HepG2 (cell line): Measurements from ENCODE around the gene HOMEZ. TPM values are rescaled to one million over a fixed set of nuclear protein-coding genes. Genes with fewer than 3 reads are reported as not detected.

Source experiments
- AKAP8 ChIP-seq: sonication (generic); formaldehyde crosslinking; IDR thresholded peaks from 2 replicates; pipeline ENCODE4 v1.5.1; 2020; ENCODE audit warnings: mild to moderate bottlenecking, missing genetic modification reagents
- KLF9 ChIP-seq: IDR thresholded peaks from 2 replicates; pipeline ENCODE4 v1.6.1; 2016; ENCODE audit warnings: low read depth
- POLR2A ChIP-seq, 2 experiments: IDR thresholded peaks; 2 replicates each; pipeline ENCODE4 v1.6.1; 2011; ENCODE audit warnings: low read depth in 2 of 2, low read length in 2 of 2, mild to moderate bottlenecking in 1 of 2, moderate library complexity in 1 of 2; ENCODE audit not compliant: insufficient read depth in 1 of 2
- RFX3 ChIP-seq: IDR thresholded peaks from 2 replicates; pipeline ENCODE4 v1.6.1; 2016; ENCODE audit warnings: missing biosample characterization, missing genetic modification reagents
- SMYD3 ChIP-seq: sonication (generic); formaldehyde crosslinking; IDR thresholded peaks from 2 replicates; pipeline ENCODE4 v1.8.1; 2023; ENCODE audit warnings: mild to moderate bottlenecking, missing genetic modification reagents
- TAF15 ChIP-seq: fragments of 200-400 bp; formaldehyde crosslinking; IDR thresholded peaks from one replicate; pipeline ENCODE4 v1.6.1; 2018; ENCODE audit warnings: mild to moderate bottlenecking, low read depth, low read length; ENCODE audit not compliant: poor library complexity, severe bottlenecking
- ZBED4 ChIP-seq: sonication (generic); formaldehyde crosslinking; IDR thresholded peaks from 2 replicates; pipeline ENCODE4 v1.4.0; 2020; ENCODE audit warnings: missing genetic modification reagents, borderline replicate concordance
- ZBTB40 ChIP-seq, 2 experiments: fragments of 450-650 bp in 1 of 2; sonication (generic) in 1 of 2; formaldehyde crosslinking in 1 of 2; IDR thresholded peaks; 2 replicates each; pipeline versions ENCODE4 v1.6.1 to v1.8.0; 2016 to 2022; ENCODE audit warnings: antibody characterized with exemption in 1 of 2, mild to moderate bottlenecking in 1 of 2, missing genetic modification reagents in 1 of 2
- ZNF546 ChIP-seq: sonication (generic); formaldehyde crosslinking; conservative IDR thresholded peaks from 2 replicates; pipeline ENCODE4 v1.8.1; 2023; ENCODE audit warnings: mild to moderate bottlenecking, missing genetic modification reagents
- ZNF552 ChIP-seq: sonication (generic); formaldehyde crosslinking; IDR thresholded peaks from 2 replicates; pipeline ENCODE4 v1.9.0; 2022; ENCODE audit warnings: missing genetic modification reagents, mild to moderate bottlenecking, borderline replicate concordance
- ZSCAN25 ChIP-seq: sonication (generic); formaldehyde crosslinking; IDR thresholded peaks from 2 replicates; pipeline ENCODE4 v1.8.0; 2022; ENCODE audit warnings: mild to moderate bottlenecking, missing genetic modification reagents
- polyA plus RNA-seq, 8 experiments: library from polyadenylated mRNA; depleted of rRNA in 3 of 8; stranded (reverse) in 7 of 8; unstranded in 1 of 8; fragments of >200 nt; fragmentation: Illumina TruSeq in 4 of 8; extraction: Trizol in 4 of 8; gene quantifications; 2 replicates each; pipeline versions ENCODE4 v1.2.1 to v1.2.3, GENCODE V29; 2011 to 2016; ENCODE audit warnings: low read depth in 4 of 8, missing spikeins in 1 of 8, mixed read lengths in 1 of 8; ENCODE audit not compliant: insufficient read depth in 1 of 8
- total RNA-seq, 5 experiments: library from RNA; depleted of rRNA; stranded (reverse); fragments of >200 nt; fragmentation: Illumina TruSeq; extraction: Trizol; gene quantifications; 2 replicates each; pipeline ENCODE4 v1.2.3, GENCODE V29; 2016; ENCODE audit warnings: low read depth in 1 of 5

HOMEZ gene
- total and polyA plus RNA-seq, 2 of the 13 experiments (the other 11 are each of a cell fraction or from before 2014, with no cell fraction given): 14.5 to 31.8 TPM

GRCh38 chr14:23307687-23308644, 22.0 kb upstream of the HOMEZ start (continued):
- TF ChIP-seq ZBTB40 (IDR thresholded peaks at IDR 0.05) (no peak), ZBTB40 (CRISPR knock-in tag; IDR thresholded peaks at IDR 0.05) (no peak), ZNF552 (no peak), ZSCAN25 (CRISPR knock-in tag) (no peak), KLF9 (CRISPR knock-in tag) (no peak), RFX3 (CRISPR knock-in tag) (no peak), SMYD3 (CRISPR knock-in tag) (no peak; the same call in 1 of the 2 replicates), TAF15 (no peak), ZBED4 (CRISPR knock-in tag) (no peak), ZNF546 (CRISPR knock-in tag) (no peak), AKAP8 (CRISPR knock-in tag) (no peak), POLR2A (IDR thresholded peaks at IDR 0.05; ENCODE audit: insufficient read depth in 1 of 2, low read depth in 2 of 2, low read length in 2 of 2) (no peak)
- TF ChIP-seq, all 625 proteins: peak for 33
